Measurements from ENCODE around the gene BCL2L13.
"Not testable (repeated sequence)": the region's sequence is repeated elsewhere in the genome, so short reads cannot be mapped to it uniquely, and the experiment has no call there.

The BCL2L13 gene

DNA sequence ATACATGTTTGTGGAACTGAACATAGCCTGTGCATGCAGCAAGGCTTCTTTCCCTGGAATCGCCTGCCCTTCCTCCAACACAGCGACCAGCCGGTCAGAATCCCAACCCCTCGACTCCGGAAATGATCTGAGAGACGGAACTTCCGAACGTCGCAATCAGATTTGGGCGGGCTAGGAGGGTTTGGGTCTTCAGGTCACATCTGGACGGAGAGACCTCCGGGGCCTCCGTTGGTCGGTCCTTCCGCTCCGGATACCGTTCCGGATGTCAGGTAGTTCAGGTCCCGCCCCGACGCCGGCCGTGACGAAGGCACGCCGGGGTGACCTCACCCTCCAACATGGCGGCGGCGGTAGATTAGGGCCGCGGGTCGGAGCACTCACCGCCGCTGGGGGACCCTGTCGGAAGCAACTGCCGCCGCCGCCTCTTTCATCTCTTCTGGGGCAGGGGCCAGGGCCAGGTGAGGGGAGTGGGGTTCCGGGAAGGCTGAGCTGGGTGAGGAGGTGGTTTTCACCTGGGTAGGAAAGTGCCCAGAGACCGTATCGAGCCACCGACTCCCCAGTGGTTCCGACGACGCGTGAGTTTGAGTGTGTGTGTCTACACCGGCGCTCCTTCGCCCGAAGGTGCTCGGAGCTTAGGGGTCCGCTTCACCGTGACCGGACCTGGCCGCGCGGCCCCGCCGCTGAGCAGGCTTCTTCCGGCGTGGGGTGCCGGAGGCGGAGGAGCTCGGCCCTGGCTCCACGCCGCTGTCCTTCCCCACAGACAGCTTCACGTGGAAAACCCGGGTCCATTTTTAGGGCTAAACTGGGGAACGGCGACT, at the start of gene BCL2L13:
Gene BCL2L13, plus strand, starts transcription at position 326 of the 815 bp plus-strand sequence. CDS start 16,955 bp downstream, outside the sequence.
- peak; percentile 85 for DNase-seq

- no peak for DNase-seq
These were observed 48.7 kb upstream of the BCL2L13 start for GRCh38 chr22:17589810-17590375.

- DNase-seq = no peak
These were observed 48.0 kb upstream of the BCL2L13 start for GRCh38 chr22:17590586-17590985.

DNA sequence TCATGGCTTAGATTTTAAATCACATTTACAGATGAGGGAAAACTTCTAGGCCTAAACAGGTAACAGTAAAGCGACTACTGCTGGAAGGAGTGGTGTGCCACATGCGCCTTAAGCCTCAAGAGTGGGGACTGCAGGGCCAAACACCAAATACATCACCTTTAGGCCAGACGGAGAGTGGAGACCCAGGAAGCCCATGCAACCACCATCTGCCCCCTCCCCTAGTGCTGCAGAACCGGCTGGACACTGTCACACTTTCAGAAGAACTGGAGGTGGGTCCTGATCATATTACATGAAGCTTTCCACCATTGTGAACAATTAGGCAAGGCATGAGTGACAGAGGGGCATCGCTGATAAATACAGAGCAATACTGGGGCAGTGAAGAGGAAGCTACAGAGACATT, 46.4 kb upstream of the BCL2L13 start:
- no peak for DNase-seq

GRCh38 chr22:17596226-17596625, 42.3 kb upstream of the BCL2L13 start:
- no peak for DNase-seq

DNA sequence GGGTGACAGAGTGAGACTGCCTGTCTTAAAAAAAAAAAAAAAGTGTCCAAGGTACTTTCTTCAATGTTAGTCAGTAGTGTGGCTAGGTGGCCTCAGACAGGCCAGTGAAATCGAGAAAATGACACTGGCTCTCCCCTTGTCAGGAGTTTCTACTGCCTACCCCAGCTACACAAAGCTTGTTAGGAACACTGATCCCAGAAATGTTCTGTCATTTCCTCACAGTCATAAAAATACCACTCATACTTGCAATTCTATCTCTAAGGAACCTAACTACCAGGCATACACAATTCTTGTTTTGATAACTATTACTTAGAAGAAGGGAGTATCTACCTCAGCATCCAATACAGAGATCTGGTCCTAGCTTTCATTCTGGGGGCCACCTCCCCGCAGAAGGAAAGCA, 41.3 kb upstream of the BCL2L13 start:
- DNase-seq = no peak

GRCh38 chr22:17598318-17598717, 40.2 kb upstream of the BCL2L13 start:
- DNase-seq = no peak

- no peak for DNase-seq
These were observed 37.5 kb upstream of the BCL2L13 start for GRCh38 chr22:17601031-17601430.

DNA sequence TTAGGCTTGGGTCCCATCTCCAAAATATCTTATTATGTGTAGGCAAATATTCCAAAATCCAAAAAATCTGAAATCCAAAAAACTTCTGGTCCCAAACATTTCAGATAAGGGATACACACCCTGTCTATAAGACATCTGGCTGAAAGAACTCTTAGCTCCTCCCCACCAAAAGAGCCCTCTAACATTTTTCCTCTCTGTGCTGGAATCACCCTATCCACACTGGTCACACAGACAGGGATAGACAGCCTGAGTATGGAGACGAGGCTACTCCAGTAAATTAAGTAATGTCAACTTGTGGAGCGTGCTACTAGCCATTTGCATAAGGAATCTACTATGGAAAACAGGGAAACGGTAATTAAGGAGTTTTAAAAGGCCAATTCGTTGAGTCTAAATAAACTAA, 34.9 kb upstream of the BCL2L13 start:
- no peak for DNase-seq

- DNase-seq = no peak
These were observed 32.1 kb upstream of the BCL2L13 start for GRCh38 chr22:17606496-17606895.

DNA sequence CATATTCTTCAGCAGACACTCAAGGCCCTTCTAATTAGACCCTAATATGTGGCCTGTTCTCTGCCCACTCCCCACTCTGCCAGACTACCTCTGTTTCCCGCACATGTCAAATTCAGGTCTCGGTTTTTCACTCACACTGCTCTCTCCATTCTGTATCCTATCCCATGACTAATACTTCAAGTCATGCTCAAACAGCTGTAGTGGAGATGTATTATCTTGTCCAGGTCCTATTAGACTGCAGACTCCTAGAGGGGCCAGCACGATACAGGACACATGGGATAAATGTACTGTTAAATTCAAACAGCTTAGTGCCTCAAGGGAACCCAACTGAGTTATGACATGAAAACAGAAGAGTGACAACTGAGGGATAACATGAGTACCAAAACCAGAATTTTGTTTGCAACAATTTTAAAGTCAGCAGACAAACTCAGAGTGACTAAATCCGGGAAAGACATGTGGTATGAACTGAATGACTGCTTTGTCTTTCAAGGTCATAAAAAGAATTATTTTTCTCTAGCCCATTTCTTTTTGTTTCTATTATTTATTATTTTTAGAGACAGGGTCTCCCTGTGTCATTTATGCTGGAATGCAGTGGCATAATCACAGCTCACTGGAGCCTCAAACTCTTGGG, 30.6 kb upstream of the BCL2L13 start:
- DNase-seq = no peak

- DNase-seq = no peak
These were observed 26.5 kb upstream of the BCL2L13 start for GRCh38 chr22:17612057-17612456.

GRCh38 chr22:17613280-17613679, 25.3 kb upstream of the BCL2L13 start:
- no peak for DNase-seq

GRCh38 chr22:17627961-17628405, 10.6 kb upstream of the BCL2L13 start:
- no peak for DNase-seq

DNA sequence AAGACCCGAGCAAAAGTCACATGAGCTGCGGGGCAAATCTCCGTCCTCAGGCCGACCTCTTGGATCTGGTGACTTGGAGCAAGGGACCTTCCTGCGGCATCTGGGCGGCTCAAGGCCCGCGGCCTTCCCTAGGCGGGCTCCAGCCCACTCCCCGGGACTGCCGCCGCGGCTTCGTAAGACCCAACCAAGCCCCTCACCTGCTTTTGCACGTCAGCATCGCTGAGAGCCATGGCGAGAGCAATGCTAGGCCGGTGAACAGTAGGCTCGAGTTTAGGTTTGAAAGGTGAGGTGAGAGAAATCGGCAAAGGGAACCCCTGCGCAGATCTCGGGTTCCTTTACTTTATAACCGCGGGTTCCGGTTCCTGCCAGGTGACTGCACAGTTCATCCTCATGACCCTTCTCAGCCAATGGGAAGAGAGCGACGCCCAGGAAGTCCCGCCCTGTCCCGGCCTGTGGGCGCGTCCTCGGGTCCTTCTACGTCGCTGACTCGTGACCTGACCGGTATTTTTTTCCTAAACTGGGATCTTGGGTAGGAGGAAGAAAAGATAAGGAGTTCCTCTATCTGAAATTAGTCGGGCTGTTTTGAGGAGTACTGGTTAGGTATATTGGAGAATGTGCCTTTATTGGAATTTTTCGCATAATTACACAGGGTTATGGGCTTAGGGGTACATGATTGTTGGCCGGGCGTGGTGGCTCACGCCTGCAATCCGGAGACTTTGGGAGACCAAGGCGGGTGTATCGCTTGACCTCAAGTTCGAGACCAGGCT, 10.0 kb upstream of the BCL2L13 start, which contains the start of gene ATP6V1E1:
Gene ATP6V1E1, minus strand, starts transcription at position 344 of the 767 bp plus-strand sequence. Its CDS starts 114 bp downstream, at position 230.
- DNase-seq = peak; percentile 92

DNA sequence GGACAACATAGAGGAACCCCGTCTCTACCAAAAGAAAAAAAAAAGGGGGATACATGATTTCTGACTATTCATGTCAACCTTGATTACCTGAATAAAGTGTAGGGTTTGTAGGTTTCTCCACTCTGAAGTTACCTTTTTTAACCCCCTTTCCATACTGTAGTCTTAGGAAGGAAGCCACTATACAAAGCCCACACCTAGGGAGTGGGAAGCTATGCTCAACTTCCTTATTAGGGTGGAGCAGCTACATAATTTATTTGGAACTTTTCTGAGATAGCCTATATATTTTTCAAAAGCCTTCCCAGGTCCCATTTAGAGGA, 9.4 kb upstream of the BCL2L13 start:
- no peak for DNase-seq

- no peak for DNase-seq
These were observed 8.9 kb upstream of the BCL2L13 start for GRCh38 chr22:17629641-17630040.

GRCh38 chr22:17631076-17631565, 7.4 kb upstream of the BCL2L13 start:
- no peak for DNase-seq

DNA sequence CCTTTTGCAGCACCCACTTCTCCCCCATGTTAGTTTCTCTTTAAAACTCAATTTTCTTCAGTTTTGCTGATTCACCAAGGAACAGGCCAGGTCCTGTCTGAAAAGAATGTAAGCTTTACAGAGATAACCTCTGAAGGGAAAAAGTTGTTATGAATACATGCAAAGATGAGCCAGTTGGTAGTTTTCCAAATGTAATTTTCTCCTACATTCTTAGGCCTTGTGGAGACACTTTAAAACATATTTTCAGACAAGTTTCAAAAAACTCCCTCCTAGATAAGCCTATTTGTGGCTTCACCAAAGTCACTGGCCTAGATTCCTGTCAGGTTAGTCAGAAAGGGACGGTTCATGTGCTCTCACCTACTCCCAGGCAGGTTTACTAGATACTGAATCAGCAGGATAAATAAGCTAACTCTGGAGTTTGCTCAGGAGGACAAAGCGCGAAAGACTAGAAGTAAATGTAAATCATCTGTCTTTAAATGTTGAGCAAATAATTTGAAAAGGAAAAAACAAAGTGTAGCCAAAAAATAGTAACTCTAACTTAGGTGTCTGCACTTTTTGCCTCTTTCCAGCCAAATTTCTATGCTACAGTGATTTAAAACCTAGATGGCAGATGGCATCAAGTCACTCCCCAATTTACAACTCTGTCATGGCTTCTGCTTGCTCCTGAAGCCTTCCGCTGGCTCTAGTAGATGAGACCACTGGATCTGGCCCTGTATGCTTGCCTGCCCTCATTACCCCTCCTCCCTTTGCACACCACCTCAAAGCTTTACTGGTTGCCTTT, 5.2 kb upstream of the BCL2L13 start:
- DNase-seq = no peak

DNA sequence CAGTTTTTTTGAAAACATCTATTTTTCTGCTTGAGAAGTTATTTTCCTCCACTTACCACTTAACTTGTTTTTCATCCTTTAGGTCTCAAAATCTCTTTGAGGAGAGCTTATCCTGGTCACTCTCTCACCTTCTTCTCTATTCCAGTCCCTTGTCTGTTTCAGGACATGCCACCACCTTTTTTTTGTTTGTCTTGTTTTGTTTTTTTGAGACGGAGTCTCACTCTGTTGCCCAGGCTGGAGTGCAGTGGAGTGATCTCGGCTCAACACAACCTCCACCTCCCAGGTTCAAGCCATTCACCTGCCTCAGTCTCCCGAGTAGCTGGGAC, 4.6 kb upstream of the BCL2L13 start:
- no peak for DNase-seq

GRCh38 chr22:17634696-17635095, 3.9 kb upstream of the BCL2L13 start:
- DNase-seq = no peak

DNA sequence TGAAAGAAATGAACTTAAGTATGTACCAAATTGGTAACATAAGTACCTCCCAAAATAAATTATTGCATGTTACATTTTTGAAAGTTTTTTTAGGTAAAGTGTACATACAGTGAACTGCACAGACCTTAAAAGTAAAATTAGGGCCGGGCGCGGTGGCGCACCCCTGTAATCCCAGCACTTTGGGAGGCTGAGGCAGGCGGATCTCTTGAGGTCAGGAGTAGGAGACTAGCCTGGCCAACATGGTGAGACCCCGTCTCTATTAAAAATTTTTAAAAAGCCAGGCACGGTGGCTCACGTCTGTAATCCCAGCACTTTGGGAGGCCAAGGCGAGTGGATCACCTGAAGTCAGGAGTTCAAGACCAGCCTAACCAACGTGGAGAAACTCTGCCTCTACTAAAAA, 1.7 kb upstream of the BCL2L13 start:
- DNase-seq = not testable (repeated sequence)

Measured in NCI-H345 (cell line).